HepG2 (cell line): ENCODE results near the gene MAP4K3. TPM values are rescaled to one million over a fixed set of nuclear protein-coding genes. Genes with fewer than 3 reads are reported as not detected.

Source experiments
- CCAR2 ChIP-seq: fragments of 200-400 bp; formaldehyde crosslinking; optimal IDR thresholded peaks from 2 replicates; pipeline ENCODE3; 2018; ENCODE audit warnings: low read depth, mild to moderate bottlenecking, low read length, moderate library complexity
- CHCHD3 ChIP-seq: sonication (generic); formaldehyde crosslinking; IDR thresholded peaks from 2 replicates; pipeline ENCODE4 v1.8.0; 2022; ENCODE audit warnings: mild to moderate bottlenecking, missing genetic modification reagents, moderate library complexity
- CTCF ChIP-seq: sonication (generic); formaldehyde crosslinking; IDR thresholded peaks from 2 replicates; pipeline ENCODE4 v1.5.0; 2020; ENCODE audit warnings: mild to moderate bottlenecking, missing genetic modification reagents, moderate library complexity
- DNMT1 ChIP-seq: sonication (generic); formaldehyde crosslinking; IDR thresholded peaks from 2 replicates; pipeline ENCODE4 v1.5.1; 2020; ENCODE audit warnings: mild to moderate bottlenecking, missing genetic modification reagents
- GFI1 ChIP-seq: sonication (generic); formaldehyde crosslinking; IDR thresholded peaks from 2 replicates; pipeline ENCODE4 v1.5.0; 2020; ENCODE audit warnings: missing genetic modification reagents, mild to moderate bottlenecking, borderline replicate concordance
- GTF2F1 ChIP-seq: fragments of 150-350 bp; IDR thresholded peaks from 2 replicates; pipeline ENCODE4 v1.6.1; 2014; ENCODE audit warnings: low read length
- HDAC2 ChIP-seq: sonication (generic); formaldehyde crosslinking; IDR thresholded peaks from 2 replicates; pipeline ENCODE4 v1.4.0; 2020; ENCODE audit warnings: missing genetic modification reagents
- HNRNPK ChIP-seq: fragments of 200-400 bp; formaldehyde crosslinking; IDR thresholded peaks from 2 replicates; pipeline ENCODE4 v1.6.1; 2018; ENCODE audit warnings: low read length, low read depth, moderate library complexity, mild to moderate bottlenecking; ENCODE audit not compliant: poor library complexity, severe bottlenecking
- IRF2 ChIP-seq: IDR thresholded peaks from 2 replicates; pipeline ENCODE4 v1.6.1; 2018; ENCODE audit warnings: missing genetic modification reagents, missing compliant biosample characterization
- NKX3-1 ChIP-seq: sonication (generic); formaldehyde crosslinking; IDR thresholded peaks from 2 replicates; pipeline ENCODE4 v1.5.0; 2020; ENCODE audit warnings: missing genetic modification reagents
- NR3C1 ChIP-seq: sonication (generic); formaldehyde crosslinking; IDR thresholded peaks from 2 replicates; pipeline ENCODE4 v1.4.0; 2020; ENCODE audit warnings: missing genetic modification reagents
- NRL ChIP-seq: sonication (generic); formaldehyde crosslinking; IDR thresholded peaks from 2 replicates; pipeline ENCODE4 v1.5.0; 2020; ENCODE audit warnings: missing genetic modification reagents, mild to moderate bottlenecking, moderate library complexity, borderline replicate concordance
- PAX8 ChIP-seq: sonication (generic); formaldehyde crosslinking; IDR thresholded peaks from 2 replicates; pipeline ENCODE4 v1.8.0; 2022; ENCODE audit warnings: mild to moderate bottlenecking, missing genetic modification reagents, borderline replicate concordance
- RBM22 ChIP-seq: fragments of 200-400 bp; formaldehyde crosslinking; optimal IDR thresholded peaks from 2 replicates; pipeline ENCODE3; 2017; ENCODE audit warnings: mild to moderate bottlenecking, low read length, moderate library complexity
- STAG1 ChIP-seq: sonication (generic); formaldehyde crosslinking; IDR thresholded peaks from 2 replicates; pipeline ENCODE4 v1.4.0; 2020; ENCODE audit warnings: missing genetic modification reagents
- TGIF2 ChIP-seq: IDR thresholded peaks from 2 replicates; pipeline ENCODE4 v1.6.1; 2016; ENCODE audit warnings: control low read depth, missing compliant biosample characterization
- ZBTB8A ChIP-seq: sonication (generic); formaldehyde crosslinking; IDR thresholded peaks from 2 replicates; pipeline ENCODE4 v1.4.0; 2020; ENCODE audit warnings: mild to moderate bottlenecking, low read depth, missing genetic modification reagents, borderline replicate concordance
- ZIK1 ChIP-seq: sonication (generic); formaldehyde crosslinking; IDR thresholded peaks from 2 replicates; pipeline ENCODE4 v1.5.0; 2020; ENCODE audit warnings: mild to moderate bottlenecking, low read depth, missing genetic modification reagents, borderline replicate concordance
- ZKSCAN1 ChIP-seq: fragments of 150-350 bp; IDR thresholded peaks from 2 replicates; pipeline ENCODE4 v1.6.1; 2014; ENCODE audit warnings: low read length
- ZNF121 ChIP-seq: sonication (generic); formaldehyde crosslinking; IDR thresholded peaks from 2 replicates; pipeline ENCODE4 v1.5.0; 2020; ENCODE audit warnings: mild to moderate bottlenecking, missing genetic modification reagents
- ZNF160 ChIP-seq: sonication (generic); formaldehyde crosslinking; IDR thresholded peaks from 2 replicates; pipeline ENCODE4 v1.8.0; 2022; ENCODE audit warnings: mild to moderate bottlenecking, inconsistent platforms, missing genetic modification reagents
- ZNF205 ChIP-seq: IDR thresholded peaks from 2 replicates; pipeline ENCODE4 v1.6.1; 2018; ENCODE audit warnings: missing biosample characterization, missing genetic modification reagents
- ZNF225 ChIP-seq: sonication (generic); formaldehyde crosslinking; IDR thresholded peaks from 2 replicates; pipeline ENCODE4 v1.4.0; 2020; ENCODE audit warnings: mild to moderate bottlenecking, missing genetic modification reagents
- ZNF33B ChIP-seq: sonication (generic); formaldehyde crosslinking; IDR thresholded peaks from 2 replicates; pipeline ENCODE4 v1.5.1; 2020; ENCODE audit warnings: mild to moderate bottlenecking, missing genetic modification reagents
- ZNF501 ChIP-seq: sonication (generic); formaldehyde crosslinking; IDR thresholded peaks from 2 replicates; pipeline ENCODE4 v1.5.1; 2020; ENCODE audit warnings: mild to moderate bottlenecking, moderate library complexity, missing genetic modification reagents
- ZNF720 ChIP-seq: sonication (generic); formaldehyde crosslinking; IDR thresholded peaks from 2 replicates; pipeline ENCODE4 v1.4.0; 2020; ENCODE audit warnings: missing genetic modification reagents
- ZNF724P ChIP-seq: sonication (generic); formaldehyde crosslinking; IDR thresholded peaks from 2 replicates; pipeline ENCODE4 v1.8.0; 2022; ENCODE audit warnings: missing genetic modification reagents, borderline replicate concordance
- ZNF792 ChIP-seq: IDR thresholded peaks from 2 replicates; pipeline ENCODE4 v1.6.1; 2016
- polyA plus RNA-seq, 8 experiments: library from polyadenylated mRNA; depleted of rRNA in 3 of 8; stranded (reverse) in 7 of 8; unstranded in 1 of 8; fragments of >200 nt; fragmentation: Illumina TruSeq in 4 of 8; extraction: Trizol in 4 of 8; gene quantifications; 2 replicates each; pipeline versions ENCODE4 v1.2.1 to v1.2.3, GENCODE V29; 2011 to 2016; ENCODE audit warnings: low read depth in 4 of 8, missing spikeins in 1 of 8, mixed read lengths in 1 of 8; ENCODE audit not compliant: insufficient read depth in 1 of 8
- total RNA-seq, 5 experiments: library from RNA; depleted of rRNA; stranded (reverse); fragments of >200 nt; fragmentation: Illumina TruSeq; extraction: Trizol; gene quantifications; 2 replicates each; pipeline ENCODE4 v1.2.3, GENCODE V29; 2016; ENCODE audit warnings: low read depth in 1 of 5
- TF ChIP-seq, protein P1 (sequence below): IDR thresholded peaks from 2 replicates; pipeline ENCODE4 v1.6.1; 2018; ENCODE audit warnings: missing genetic modification reagents

Gene MAP4K3
- total and polyA plus RNA-seq, 2 of the 13 experiments (the other 11 are each of a cell fraction or from before 2014, with no cell fraction given) = 45.9 to 53.2 TPM

DNA sequence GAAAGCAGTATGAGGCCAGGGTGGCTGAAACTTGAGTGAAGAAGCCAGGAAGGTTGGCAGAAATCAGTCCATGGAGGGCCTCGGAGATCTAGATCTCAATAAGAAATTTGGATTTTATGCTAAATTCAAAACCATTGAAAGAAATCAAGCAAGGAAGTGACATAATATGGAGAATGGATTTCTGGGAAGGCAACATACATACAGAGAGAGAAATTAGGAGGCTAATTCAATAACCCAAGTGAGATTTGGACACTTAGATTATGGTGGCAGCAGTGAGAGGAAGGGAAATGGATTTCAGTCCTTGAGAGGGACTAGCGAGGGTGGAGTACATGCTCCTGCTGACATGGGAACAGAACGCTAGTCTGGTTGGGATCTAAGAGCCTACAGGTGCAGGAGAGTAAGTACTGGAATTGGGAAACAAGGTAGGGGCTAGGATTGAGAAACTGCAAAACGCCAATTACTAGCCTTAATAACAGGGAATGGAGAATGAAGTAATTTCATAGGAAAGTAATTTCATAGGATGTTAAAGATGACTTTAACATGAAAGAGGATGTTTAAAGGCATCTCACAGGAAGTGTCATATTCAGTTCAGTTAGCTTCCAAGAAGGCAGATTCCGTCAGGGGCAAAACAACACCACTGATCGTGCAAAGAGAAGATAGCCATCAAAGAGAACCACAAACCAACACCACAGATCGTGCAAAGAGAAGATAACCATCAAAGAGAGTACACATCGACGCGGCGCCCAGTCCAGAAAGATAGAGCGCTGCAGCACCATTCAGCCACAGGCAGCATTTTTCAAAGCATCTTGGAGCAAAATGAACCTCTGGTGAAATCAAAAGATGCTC lies 220.5 kb downstream of the MAP4K3 start (continued):
- TF ChIP-seq ZIK1 (CRISPR knock-in tag) (no peak), IRF2 (0 out of 2 replicates have a peak, but pooled peaks have one; percentile 18), ZNF33B (CRISPR knock-in tag) (no peak), ZNF724P (CRISPR knock-in tag) (no peak), ZNF121 (CRISPR knock-in tag) (no peak), ZNF225 (CRISPR knock-in tag) (no peak), HDAC2 (peak; percentile 69; the same call in 1 of the 2 replicates), GFI1 (CRISPR knock-in tag) (no peak), CTCF (CRISPR knock-in tag) (0 out of 2 replicates have a peak, but pooled peaks have one; percentile 7), ZBTB8A (CRISPR knock-in tag) (no peak), DNMT1 (no peak), ZNF720 (no peak), RBM22 (no peak), PAX8 (CRISPR knock-in tag) (no peak), HNRNPK (no peak), ZNF205 (CRISPR knock-in tag) (no peak), ZNF501 (no peak), NR3C1 (CRISPR knock-in tag) (no peak), NKX3-1 (no peak), GTF2F1 (no peak), ZKSCAN1 (no peak), STAG1 (CRISPR knock-in tag) (no peak; the same call in 1 of the 2 replicates), ZNF160 (CRISPR knock-in tag) (no peak), CCAR2 (no peak), TGIF2 (CRISPR knock-in tag) (no peak), CHCHD3 (CRISPR knock-in tag) (no peak), NRL (CRISPR knock-in tag) (no peak), ZNF792 (CRISPR knock-in tag) (0 out of 2 replicates have a peak, but pooled peaks have one; percentile 45)
- TF ChIP-seq, protein P1, sequence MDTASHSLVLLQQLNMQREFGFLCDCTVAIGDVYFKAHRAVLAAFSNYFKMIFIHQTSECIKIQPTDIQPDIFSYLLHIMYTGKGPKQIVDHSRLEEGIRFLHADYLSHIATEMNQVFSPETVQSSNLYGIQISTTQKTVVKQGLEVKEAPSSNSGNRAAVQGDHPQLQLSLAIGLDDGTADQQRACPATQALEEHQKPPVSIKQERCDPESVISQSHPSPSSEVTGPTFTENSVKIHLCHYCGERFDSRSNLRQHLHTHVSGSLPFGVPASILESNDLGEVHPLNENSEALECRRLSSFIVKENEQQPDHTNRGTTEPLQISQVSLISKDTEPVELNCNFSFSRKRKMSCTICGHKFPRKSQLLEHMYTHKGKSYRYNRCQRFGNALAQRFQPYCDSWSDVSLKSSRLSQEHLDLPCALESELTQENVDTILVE (CRISPR knock-in tag) = no peak; the same call in 1 of the 2 replicates
